OCI-LY1 (cell line): ENCODE measurements around the gene SDSL.

Source experiments
- H2AFZ ChIP-seq: fragments of 200-600 bp; sonication (generic), shearing (Covaris generic); 2 replicates; pipeline ENCODE4 v1.6.0; 2014; ENCODE audit warnings: antibody characterized with exemption, mild to moderate bottlenecking, low read length
- H3F3A ChIP-seq: fragments of 200-600 bp; sonication (generic), shearing (Covaris generic); 2 replicates; pipeline ENCODE4 v1.6.0; 2014; ENCODE audit warnings: mild to moderate bottlenecking, antibody characterized with exemption, low read length, moderate library complexity; ENCODE audit not compliant: insufficient read depth
- H3K27ac ChIP-seq: fragments of 200-600 bp; sonication (generic); 2 replicates; pipeline ENCODE4 v1.5.1; 2014; ENCODE audit warnings: low read length, mixed run types, mild to moderate bottlenecking, low read depth; ENCODE audit not compliant: poor library complexity, severe bottlenecking
- H3K27me3 ChIP-seq: fragments of 200-600 bp; sonication (generic); 2 replicates; pipeline ENCODE4 v1.6.0; 2014; ENCODE audit warnings: antibody characterized with exemption, mild to moderate bottlenecking, low read length, moderate library complexity; ENCODE audit not compliant: insufficient read depth
- H3K36me3 ChIP-seq: fragments of 200-600 bp; sonication (generic); 2 replicates; pipeline ENCODE4 v1.6.1; 2014; ENCODE audit warnings: mild to moderate bottlenecking, antibody characterized with exemption, low read length, moderate library complexity, mixed read lengths; ENCODE audit not compliant: insufficient read depth
- H3K4me1 ChIP-seq: fragments of 200-600 bp; sonication (generic); 2 replicates; pipeline ENCODE4 v1.5.1; 2014; ENCODE audit warnings: mild to moderate bottlenecking, low read length, moderate library complexity; ENCODE audit not compliant: insufficient read depth, severe bottlenecking
- H3K4me2 ChIP-seq: fragments of 200-600 bp; sonication (generic), shearing (Covaris generic); 2 replicates; pipeline ENCODE4 v1.6.1; 2014; ENCODE audit warnings: low read length
- H3K4me3 ChIP-seq: fragments of 200-600 bp; sonication (generic); 2 replicates; pipeline ENCODE4 v1.5.1; 2014; ENCODE audit warnings: low read length, low read depth, mild to moderate bottlenecking, mixed read lengths; ENCODE audit not compliant: poor library complexity, severe bottlenecking
- H3K79me2 ChIP-seq: fragments of 200-600 bp; shearing (Covaris generic); 2 replicates; pipeline ENCODE4 v1.6.1; 2016; ENCODE audit warnings: mixed run types, low read length, mixed read lengths; ENCODE audit not compliant: insufficient read depth
- H3K9ac ChIP-seq: fragments of 200-600 bp; sonication (generic), shearing (Covaris generic); 2 replicates; pipeline ENCODE4 v1.6.1; 2014; ENCODE audit warnings: mild to moderate bottlenecking, low read length, mixed read lengths
- H3K9me2 ChIP-seq: fragments of 200-600 bp; sonication (generic), shearing (Covaris generic); 2 replicates; pipeline ENCODE4 v1.6.1; 2014; ENCODE audit warnings: low read depth, mild to moderate bottlenecking, low read length, mixed read lengths
- H3K9me3 ChIP-seq: fragments of 200-600 bp; shearing (Covaris generic); 2 replicates; pipeline ENCODE4 v1.6.1; 2014; ENCODE audit warnings: low read length, mixed read lengths
- H4K20me1 ChIP-seq: fragments of 200-600 bp; sonication (generic), shearing (Covaris generic); 2 replicates; pipeline ENCODE4 v1.6.0; 2016; ENCODE audit warnings: mild to moderate bottlenecking, low read length; ENCODE audit not compliant: insufficient read depth
- EZH2 ChIP-seq: fragments of 200-600 bp; sonication (generic), shearing (Covaris generic); IDR thresholded peaks from 2 replicates; pipeline ENCODE4 v1.8.0; 2017; ENCODE audit warnings: borderline replicate concordance, mixed run types, mild to moderate bottlenecking, antibody characterized with exemption, low read length, moderate library complexity, mixed read lengths
- TF ChIP-seq, protein P1 (sequence below): fragments of 200-600 bp; sonication (generic), shearing (Covaris generic); IDR thresholded peaks from 2 replicates; pipeline ENCODE4 v1.5.1; 2017; ENCODE audit warnings: mild to moderate bottlenecking, antibody characterized with exemption, low read length, moderate library complexity, mixed read lengths

The SDSL gene

DNA sequence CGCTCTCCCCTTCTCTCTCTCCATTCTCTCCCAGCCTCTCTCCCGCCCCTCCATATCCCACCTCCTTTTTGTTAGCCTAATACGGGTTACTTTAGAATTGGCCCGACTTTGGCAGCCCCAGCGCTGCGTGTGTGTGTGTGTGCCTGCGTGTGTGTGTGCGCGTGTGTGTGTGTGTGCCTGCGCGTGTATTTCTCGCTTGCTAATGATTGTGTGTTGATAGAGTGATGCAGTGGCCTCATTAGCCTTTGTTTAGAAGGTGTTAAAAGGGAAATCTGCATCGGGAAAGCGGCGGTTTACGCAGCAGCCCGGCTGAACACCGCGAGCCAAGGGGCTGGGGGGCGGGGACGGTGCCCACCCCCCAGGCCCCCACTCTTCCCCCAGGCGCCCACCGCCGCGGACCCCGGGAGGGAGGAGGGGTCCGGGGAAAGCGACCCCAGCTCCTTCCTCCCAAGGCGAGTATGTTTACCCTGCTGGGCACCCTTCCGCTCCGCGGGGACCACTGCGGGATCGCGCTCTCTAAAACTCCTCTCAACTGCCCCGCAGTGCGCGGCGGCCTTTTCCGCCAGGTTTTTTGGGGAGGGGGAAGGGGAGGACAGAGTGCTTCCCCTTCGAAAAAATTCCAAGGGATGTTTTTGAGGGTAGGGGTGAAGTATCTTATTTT, 56.3 kb downstream of the SDSL start:
- no peak overlapping the region for H3K4me2 ChIP-seq
- TF ChIP-seq, protein P1, sequence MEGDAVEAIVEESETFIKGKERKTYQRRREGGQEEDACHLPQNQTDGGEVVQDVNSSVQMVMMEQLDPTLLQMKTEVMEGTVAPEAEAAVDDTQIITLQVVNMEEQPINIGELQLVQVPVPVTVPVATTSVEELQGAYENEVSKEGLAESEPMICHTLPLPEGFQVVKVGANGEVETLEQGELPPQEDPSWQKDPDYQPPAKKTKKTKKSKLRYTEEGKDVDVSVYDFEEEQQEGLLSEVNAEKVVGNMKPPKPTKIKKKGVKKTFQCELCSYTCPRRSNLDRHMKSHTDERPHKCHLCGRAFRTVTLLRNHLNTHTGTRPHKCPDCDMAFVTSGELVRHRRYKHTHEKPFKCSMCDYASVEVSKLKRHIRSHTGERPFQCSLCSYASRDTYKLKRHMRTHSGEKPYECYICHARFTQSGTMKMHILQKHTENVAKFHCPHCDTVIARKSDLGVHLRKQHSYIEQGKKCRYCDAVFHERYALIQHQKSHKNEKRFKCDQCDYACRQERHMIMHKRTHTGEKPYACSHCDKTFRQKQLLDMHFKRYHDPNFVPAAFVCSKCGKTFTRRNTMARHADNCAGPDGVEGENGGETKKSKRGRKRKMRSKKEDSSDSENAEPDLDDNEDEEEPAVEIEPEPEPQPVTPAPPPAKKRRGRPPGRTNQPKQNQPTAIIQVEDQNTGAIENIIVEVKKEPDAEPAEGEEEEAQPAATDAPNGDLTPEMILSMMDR, result no peak
- no peak for TF ChIP-seq EZH2
- no peak overlapping the region for H3K4me3 ChIP-seq
- no peaks in the 10 kb centered on the region for H4K20me1 ChIP-seq
- no peaks in the 10 kb centered on the region for H3K27me3 ChIP-seq
- no peaks in the 10 kb centered on the region for H3K79me2 ChIP-seq
- H3K4me1 ChIP-seq, result no peaks in the 10 kb centered on the region
- H2AFZ ChIP-seq, result no peak overlapping the region
- H3K9me2 ChIP-seq, result no peaks in the 10 kb centered on the region
- H3K9ac ChIP-seq, result no peak overlapping the region
- H3F3A ChIP-seq, result no peaks in the 10 kb centered on the region
- no peaks in the 10 kb centered on the region for H3K36me3 ChIP-seq
- no peaks in the 10 kb centered on the region for H3K9me3 ChIP-seq
- H3K27ac ChIP-seq, result no peak overlapping the region

DNA sequence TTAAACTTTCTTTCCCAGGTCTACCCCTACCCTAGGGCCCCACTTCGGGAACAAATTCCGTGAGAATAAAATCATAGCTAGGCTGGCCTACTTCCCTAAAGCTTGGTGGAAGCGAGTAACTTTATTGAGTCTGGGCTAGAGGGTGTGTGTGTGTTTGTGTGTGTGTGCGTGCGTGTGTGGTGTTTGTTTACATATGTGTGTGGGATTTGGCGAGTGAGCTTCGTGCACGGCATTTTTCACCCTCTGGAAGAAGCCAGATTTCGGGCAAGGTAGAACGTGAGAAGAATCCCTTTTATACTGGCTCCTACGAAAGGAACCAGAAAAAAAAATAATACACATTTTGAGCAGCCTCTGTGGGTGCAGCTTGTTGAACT, 57.0 kb downstream of the SDSL start:
- TF ChIP-seq, protein P1, result no peak
- no peak for TF ChIP-seq EZH2
- H3K79me2 ChIP-seq, result no peaks in the 10 kb centered on the region
- H3K36me3 ChIP-seq, result no peaks in the 10 kb centered on the region
- H3K9me2 ChIP-seq, result no peaks in the 10 kb centered on the region
- H2AFZ ChIP-seq, result no peak overlapping the region
- H3K4me2 ChIP-seq, result no peak overlapping the region
- H3F3A ChIP-seq, result no peaks in the 10 kb centered on the region
- no peak overlapping the region for H3K4me3 ChIP-seq
- no peaks in the 10 kb centered on the region for H3K9me3 ChIP-seq
- H3K27ac ChIP-seq, result no peak overlapping the region
- no peaks in the 10 kb centered on the region for H3K4me1 ChIP-seq
- no peaks in the 10 kb centered on the region for H3K27me3 ChIP-seq
- H4K20me1 ChIP-seq, result no peaks in the 10 kb centered on the region
- no peak overlapping the region for H3K9ac ChIP-seq

DNA sequence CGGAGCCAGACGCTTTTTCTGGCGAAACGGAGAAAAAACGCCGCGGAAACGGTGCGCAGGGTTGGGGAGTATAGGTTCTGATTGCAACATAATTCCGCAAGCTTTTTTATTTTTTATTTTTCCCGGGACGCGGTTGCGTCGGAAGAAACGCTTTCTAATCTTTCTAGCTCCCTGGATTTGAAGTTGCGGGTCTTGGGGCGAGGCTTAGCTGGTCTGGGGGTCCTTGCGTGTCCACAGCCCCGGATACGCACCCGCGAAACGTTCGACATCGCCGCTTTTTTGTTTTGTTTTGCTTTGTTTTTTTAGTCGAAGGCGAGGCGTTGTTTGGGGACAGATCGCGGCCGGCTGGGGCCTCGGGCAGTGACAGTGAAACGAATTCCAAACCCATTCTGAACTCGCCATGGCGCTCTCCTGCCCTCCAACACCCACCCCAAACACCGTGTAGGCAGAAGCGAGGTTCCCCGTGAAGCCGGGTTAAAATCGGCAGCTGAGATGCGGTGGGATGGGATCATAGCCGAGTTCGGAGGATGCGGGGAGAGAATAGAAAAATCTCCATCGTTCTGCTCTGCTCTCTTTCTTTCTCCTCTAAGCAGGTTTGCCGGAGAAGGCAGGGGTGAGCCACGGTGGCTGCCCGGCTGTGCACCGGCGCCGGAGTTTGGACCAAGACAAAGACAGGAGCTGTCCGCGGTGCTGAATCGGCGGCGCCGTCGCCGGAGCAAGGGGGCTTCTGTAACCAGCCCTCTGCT, 57.6 kb downstream of the SDSL start:
- Histone ChIP-seq H3K9ac (no peak overlapping the region), H3K4me3 (no peak overlapping the region), H4K20me1 (no peaks in the 10 kb centered on the region), H3K4me2 (no peak overlapping the region), H3K27ac (no peak overlapping the region), H3K9me3 (no peaks in the 10 kb centered on the region), H3K4me1 (no peaks in the 10 kb centered on the region), H3F3A (no peaks in the 10 kb centered on the region), H3K36me3 (no peaks in the 10 kb centered on the region), H2AFZ (no peak overlapping the region), H3K79me2 (no peaks in the 10 kb centered on the region), H3K27me3 (no peaks in the 10 kb centered on the region), H3K9me2 (no peaks in the 10 kb centered on the region)
- TF ChIP-seq EZH2, result no peak
- TF ChIP-seq, protein P1, result no peak
